GM21367 (cell line): ENCODE results near the gene SERTAD1.
"Not testable (repeated sequence)": the region's sequence is repeated elsewhere in the genome, so short reads cannot be mapped to it uniquely, and the experiment has no call there.

Source experiments
- ATAC-seq: cut with Tn5 transposase; IDR thresholded peaks from one replicate; pipeline ENCODE4 v1.9.1; 2021; ENCODE audit not compliant: unreplicated experiment

The SERTAD1 gene

GRCh38 chr19:40452016-40452415 is 26.2 kb upstream of the SERTAD1 start:
- ATAC-seq = no peak

- no peak for ATAC-seq
Observed at GRCh38 chr19:40450664-40451063, 24.9 kb upstream of the SERTAD1 start.

GRCh38 chr19:40449506-40449905 is 23.7 kb upstream of the SERTAD1 start:
- ATAC-seq = no peak

GRCh38 chr19:40446263-40446784 is 20.5 kb upstream of the SERTAD1 start:
- ATAC-seq = no peak

- ATAC-seq = no peak
Observed at GRCh38 chr19:40445780-40446262, 20.0 kb upstream of the SERTAD1 start.

GRCh38 chr19:40444825-40445312 is 19.1 kb upstream of the SERTAD1 start:
- no peak for ATAC-seq

GRCh38 chr19:40444000-40444824 is 18.4 kb upstream of the SERTAD1 start, which contains the start of gene SERTAD3:
Gene SERTAD3 (minus strand): TSS chr19:40444335. CDS start chr19:40442080, 2,255 bp downstream.
- ATAC-seq = peak; percentile 50

GRCh38 chr19:40443131-40443999 is 17.6 kb upstream of the SERTAD1 start:
- ATAC-seq = peak; percentile 62

- no peak for ATAC-seq
Observed at GRCh38 chr19:40442328-40443130, 16.7 kb upstream of the SERTAD1 start.

- ATAC-seq = no peak
Observed at GRCh38 chr19:40441719-40442253, 16.0 kb upstream of the SERTAD1 start.

GRCh38 chr19:40438284-40438683 is 12.5 kb upstream of the SERTAD1 start:
- no peak for ATAC-seq

- ATAC-seq = peak; percentile 46
Observed at GRCh38 chr19:40433391-40434216, 7.8 kb upstream of the SERTAD1 start.

GRCh38 chr19:40432760-40433159 is 7.0 kb upstream of the SERTAD1 start:
- not testable (repeated sequence) for ATAC-seq

- ATAC-seq = no peak
Observed at GRCh38 chr19:40431698-40432097, 5.9 kb upstream of the SERTAD1 start.

- not testable (repeated sequence) for ATAC-seq
Observed at GRCh38 chr19:40430242-40430641, 4.5 kb upstream of the SERTAD1 start.

- ATAC-seq = not testable (repeated sequence)
Observed at GRCh38 chr19:40428197-40428596, 2.4 kb upstream of the SERTAD1 start.

GRCh38 chr19:40424637-40425449 is 949 bp downstream of the SERTAD1 start:
- no peak for ATAC-seq

- ATAC-seq = no peak
Observed at GRCh38 chr19:40423938-40424337, 1.9 kb downstream of the SERTAD1 start.
